NB4 (cell line): ENCODE data around the gene ID2.

Source experiments
- DNase-seq: peaks from one replicate; pipeline ENCODE4 v3.0.0; 2010; ENCODE audit warnings: low read depth
- H3K4me3 ChIP-seq: one replicate; pipeline ENCODE4 v1.5.1; 2011; ENCODE audit warnings: mild to moderate bottlenecking, low read depth, low read length, moderate library complexity
- CTCF ChIP-seq: IDR thresholded peaks from one replicate; pipeline ENCODE4 v1.5.1; 2012; ENCODE audit warnings: low read depth, low read length
- MAX ChIP-seq: IDR thresholded peaks from 2 replicates; pipeline ENCODE4 v1.6.1; 2011; ENCODE audit warnings: low read depth, low read length
- MYC ChIP-seq: IDR thresholded peaks from 2 replicates; pipeline ENCODE4 v1.6.1; 2011; ENCODE audit warnings: low read depth, low read length
- POLR2A ChIP-seq: IDR thresholded peaks from 2 replicates; pipeline ENCODE4 v1.6.1; 2011; ENCODE audit warnings: mild to moderate bottlenecking; ENCODE audit not compliant: insufficient read length; ENCODE audit errors: extremely low read depth

Gene ID2

DNA sequence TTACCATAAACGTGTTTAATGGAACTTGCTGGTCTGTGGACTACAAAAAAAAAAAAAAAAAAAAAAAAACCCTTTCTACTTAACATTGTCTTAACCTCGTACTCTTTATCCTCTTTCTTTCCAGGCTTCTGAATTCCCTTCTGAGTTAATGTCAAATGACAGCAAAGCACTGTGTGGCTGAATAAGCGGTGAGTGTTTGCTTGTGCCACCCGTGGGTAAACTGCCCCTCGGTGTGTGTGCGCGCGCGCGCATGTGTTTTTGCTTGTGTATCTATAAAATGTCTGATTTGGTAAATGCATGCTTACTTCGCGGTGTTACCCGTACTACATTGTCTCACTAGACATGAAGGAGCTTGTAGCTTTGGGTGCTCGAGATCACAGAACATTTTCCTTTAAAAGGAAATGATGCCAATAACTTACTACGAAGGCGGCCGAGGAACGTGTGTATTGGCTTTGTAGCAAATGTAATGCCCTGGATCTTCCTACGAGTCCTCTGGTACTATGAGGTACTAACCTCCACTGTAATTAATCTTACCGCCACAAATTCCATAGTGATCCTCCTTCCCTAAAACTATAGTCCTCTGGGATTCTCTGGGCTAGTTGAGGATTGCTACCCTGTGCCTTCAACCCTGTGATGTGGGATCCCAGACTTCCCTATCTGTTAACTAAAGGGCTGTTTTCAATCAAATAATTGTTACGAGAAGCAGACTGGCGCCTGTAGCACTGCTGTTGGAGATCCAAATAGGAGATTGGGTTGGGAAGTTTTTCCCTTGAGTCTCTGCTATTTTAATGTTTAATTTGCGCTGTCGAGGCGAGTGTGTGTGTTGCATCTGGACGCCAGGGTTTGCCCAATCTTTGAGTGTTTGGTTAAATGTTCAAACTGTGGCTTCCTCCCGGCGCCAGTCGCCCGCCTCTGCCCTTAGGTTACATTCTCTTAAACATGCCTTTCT lies 1.1 kb downstream of the ID2 start:
- DNase-seq = peak; percentile 66
- H3K4me3 ChIP-seq = peak overlapping the region; percentile 76
- no peak for TF ChIP-seq POLR2A
- TF ChIP-seq MAX = no peak
- TF ChIP-seq MYC = no peak
- TF ChIP-seq CTCF = no peak

- no peak overlapping the region for H3K4me3 ChIP-seq
- TF ChIP-seq CTCF (no peak), MAX (no peak), MYC (no peak), POLR2A (no peak)
- peak; percentile 54 for DNase-seq
These were observed 2.7 kb downstream of the ID2 start for GRCh38 chr2:8684540-8684877.

DNA sequence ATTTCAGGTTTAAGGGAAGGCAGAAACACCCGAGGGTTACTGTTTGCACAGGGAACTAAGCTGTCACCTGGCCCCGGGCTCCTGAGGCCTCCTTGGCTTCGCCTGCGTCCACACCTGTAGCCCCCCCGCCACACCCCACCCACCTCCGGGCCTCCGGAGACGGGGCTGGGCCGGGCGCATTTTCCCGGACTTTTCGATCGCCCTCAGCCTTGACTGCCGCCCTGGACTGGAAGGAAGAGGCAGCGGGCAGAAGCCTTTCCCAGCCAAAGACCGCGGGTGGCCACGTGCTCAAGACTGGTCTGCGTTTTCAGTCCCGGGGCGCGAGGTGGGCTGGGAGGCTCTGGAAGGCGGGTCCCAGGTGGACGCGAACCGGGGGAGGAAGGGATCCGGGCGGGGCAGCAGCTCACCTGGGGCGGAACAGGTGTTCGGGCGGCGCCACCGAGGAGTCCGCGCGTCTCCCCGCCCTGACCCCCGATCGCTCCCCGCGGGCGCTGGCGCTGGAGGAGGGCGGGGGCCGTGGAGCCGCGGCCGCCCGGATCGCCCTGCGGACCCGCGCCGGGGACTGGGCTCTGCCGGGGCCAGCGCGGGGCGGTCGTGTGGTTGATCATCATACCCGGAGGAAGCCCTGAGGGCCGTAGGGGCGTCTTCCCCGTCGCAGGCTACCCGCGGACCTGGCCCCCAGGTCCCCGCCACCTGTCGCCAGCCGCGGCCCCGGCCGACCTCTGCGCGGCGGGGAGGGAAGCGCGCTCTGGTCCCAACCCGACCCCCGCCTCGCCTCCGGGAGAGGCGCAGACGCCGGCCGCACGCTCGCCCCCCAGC lies 3.2 kb downstream of the ID2 start:
- peak; percentile 50 for DNase-seq
- TF ChIP-seq POLR2A (no peak), MAX (no peak), CTCF (no peak), MYC (no peak)
- H3K4me3 ChIP-seq = no peak overlapping the region

DNA sequence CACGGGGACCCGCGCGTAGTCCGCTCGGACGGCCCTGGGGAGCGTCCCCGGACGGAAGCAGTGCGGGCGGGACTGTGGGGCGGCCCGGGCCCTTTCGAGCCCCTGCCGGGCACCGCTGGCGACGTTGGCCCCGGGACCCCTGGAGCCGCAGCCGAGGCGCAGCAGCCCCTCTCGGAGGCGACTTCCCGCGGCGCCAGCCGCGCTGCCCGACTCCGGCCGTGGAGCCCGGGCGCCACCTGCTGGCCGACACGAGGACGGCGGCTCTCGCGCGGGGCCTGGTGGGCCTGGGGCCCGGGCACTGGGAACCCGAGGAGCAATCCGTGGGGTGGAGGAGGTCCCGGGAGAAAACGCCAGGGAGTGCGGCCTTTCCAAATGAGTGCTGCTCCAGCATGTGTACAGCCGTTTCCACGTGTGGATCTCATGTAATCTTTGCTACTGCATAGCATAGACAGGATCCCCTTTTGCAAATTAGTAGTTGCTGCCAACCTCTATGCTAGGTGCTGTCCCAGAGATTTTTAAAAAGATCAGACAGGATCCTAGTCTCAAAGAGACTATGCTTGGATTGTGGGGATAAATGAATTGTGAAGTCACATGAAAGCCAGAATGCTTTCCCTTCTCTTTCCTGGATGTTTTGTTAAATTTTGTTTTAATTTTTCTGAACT lies 4.0 kb downstream of the ID2 start:
- no peak overlapping the region for H3K4me3 ChIP-seq
- DNase-seq = peak; percentile 75
- TF ChIP-seq CTCF (peak; percentile 71), POLR2A (no peak), MYC (no peak), MAX (peak; percentile 61)

GRCh38 chr2:8691859-8692437 lies 10.1 kb downstream of the ID2 start:
- TF ChIP-seq MYC (no peak), MAX (no peak), CTCF (no peak), POLR2A (no peak)
- no peak for DNase-seq
- no peak overlapping the region for H3K4me3 ChIP-seq
